ENCODE results near the gene TSFM. TPM values are rescaled to one million over a fixed set of nuclear protein-coding genes. Genes with fewer than 3 reads are reported as not detected.

Gene TSFM
- total and polyA plus RNA-seq, 2 of the 13 experiments (the other 11 are each of a cell fraction or from before 2014, with no cell fraction given) = 29.8 to 68.3 TPM

- TF ChIP-seq JDP2 (CRISPR knock-in tag; IDR thresholded peaks at IDR 0.05; ENCODE audit: borderline replicate concordance) (no peak), KDM5A (IDR thresholded peaks at IDR 0.05; ENCODE audit: borderline replicate concordance, low read length) (peak; percentile 93), ZNF563 (CRISPR knock-in tag; IDR thresholded peaks at IDR 0.05) (peak; percentile 88), PHF20 (CRISPR knock-in tag; IDR thresholded peaks at IDR 0.05) (peak; percentile 92), RORA (CRISPR knock-in tag; IDR thresholded peaks at IDR 0.05) (no peak), NCOA5 (CRISPR knock-in tag; IDR thresholded peaks at IDR 0.05) (no peak), YY1 (IDR thresholded peaks at IDR 0.05; ENCODE audit: insufficient read depth, insufficient replicate concordance, low read depth, low read length) (peak; percentile 93), ZNF776 (CRISPR knock-in tag; IDR thresholded peaks at IDR 0.05) (peak; percentile 25; the same call in 1 of the 2 replicates), U2AF1 (optimal IDR thresholded peaks at IDR 0.05; ENCODE audit: low read depth, low read length) (peak; percentile 90), MAFG (CRISPR knock-in tag; IDR thresholded peaks at IDR 0.05) (no peak), MZF1 (CRISPR knock-in tag; IDR thresholded peaks at IDR 0.05; ENCODE audit: borderline replicate concordance) (no peak), GATAD2A (CRISPR knock-in tag; IDR thresholded peaks at IDR 0.05) (peak; percentile 37; the same call in 1 of the 2 replicates), MEIS1 (CRISPR knock-in tag; IDR thresholded peaks at IDR 0.05; ENCODE audit: borderline replicate concordance) (peak; percentile 57; the same call in 1 of the 2 replicates), ZNF12 (CRISPR knock-in tag; IDR thresholded peaks at IDR 0.05) (0 out of 2 replicates have a peak, but pooled peaks have one; percentile 30), CSRNP2 (CRISPR knock-in tag; conservative IDR thresholded peaks at IDR 0.05; ENCODE audit: low read depth) (no peak), NBN (conservative IDR thresholded peaks at IDR 0.05) (no peak), IRX3 (CRISPR knock-in tag; IDR thresholded peaks at IDR 0.05; ENCODE audit: borderline replicate concordance, low read depth) (peak; percentile 80; the same call in 1 of the 2 replicates), MXD1 (CRISPR knock-in tag; IDR thresholded peaks at IDR 0.05) (peak; percentile 99; the same call in 1 of the 2 replicates), ZNF24 (IDR thresholded peaks at IDR 0.05) (no peak), USF2 (IDR thresholded peaks at IDR 0.05; ENCODE audit: low read depth, low read length) (no peak), USF2 (CRISPR knock-in tag; IDR thresholded peaks at IDR 0.05; ENCODE audit: borderline replicate concordance) (peak; percentile 58; the same call in 1 of the 2 replicates), PREB (CRISPR knock-in tag; IDR thresholded peaks at IDR 0.05) (no peak), ZFY (CRISPR knock-in tag; IDR thresholded peaks at IDR 0.05) (peak; percentile 97), RFXAP (CRISPR knock-in tag; IDR thresholded peaks at IDR 0.05; ENCODE audit: borderline replicate concordance) (peak; percentile 74; the same call in 1 of the 2 replicates)
- TF ChIP-seq, protein P1, sequence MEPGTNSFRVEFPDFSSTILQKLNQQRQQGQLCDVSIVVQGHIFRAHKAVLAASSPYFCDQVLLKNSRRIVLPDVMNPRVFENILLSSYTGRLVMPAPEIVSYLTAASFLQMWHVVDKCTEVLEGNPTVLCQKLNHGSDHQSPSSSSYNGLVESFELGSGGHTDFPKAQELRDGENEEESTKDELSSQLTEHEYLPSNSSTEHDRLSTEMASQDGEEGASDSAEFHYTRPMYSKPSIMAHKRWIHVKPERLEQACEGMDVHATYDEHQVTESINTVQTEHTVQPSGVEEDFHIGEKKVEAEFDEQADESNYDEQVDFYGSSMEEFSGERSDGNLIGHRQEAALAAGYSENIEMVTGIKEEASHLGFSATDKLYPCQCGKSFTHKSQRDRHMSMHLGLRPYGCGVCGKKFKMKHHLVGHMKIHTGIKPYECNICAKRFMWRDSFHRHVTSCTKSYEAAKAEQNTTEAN (CRISPR knock-in tag; conservative IDR thresholded peaks at IDR 0.05) = peak; percentile 53; the same call in 1 of the 2 replicates
Measured at GRCh38 chr12:57771873-57772428, 10.6 kb upstream of the TSFM start, which contains the start of gene METTL1 (continued).
